ENCODE data around the gene CACNA1F.

- TF ChIP-seq CTCF (IDR thresholded peaks at IDR 0.05), result no peak
- no peak for TF ChIP-seq POLR2AphosphoS5 (IDR thresholded peaks at IDR 0.05; ENCODE audit: low read depth, low read length)
- TF ChIP-seq REST (IDR thresholded peaks at IDR 0.05; ENCODE audit: insufficient read depth in 1 of 2, low read depth in 2 of 2, low read length in 1 of 2), result no peak
- no peak for TF ChIP-seq SIN3A (IDR thresholded peaks at IDR 0.05; ENCODE audit: borderline replicate concordance, insufficient read depth, low read depth, low read length)
- no peak for TF ChIP-seq TCF7L2 (IDR thresholded peaks at IDR 0.05; ENCODE audit: low read depth, low read length)
Measured at GRCh38 chrX:49233887-49234555, 881 bp upstream of the CACNA1F start.
